Bone marrow (tissue), 2 donors: ENCODE data around the gene THAP10.
"Not testable (repeated sequence)": the region's sequence is repeated elsewhere in the genome, so short reads cannot be mapped to it uniquely, and the experiment has no call there.

ENCODE experiments used
- DNase-seq, 2 donors: peaks; one replicate each; lab custom pipeline; 2025; lab: John Stamatoyannopoulos, UW

The THAP10 gene

DNA sequence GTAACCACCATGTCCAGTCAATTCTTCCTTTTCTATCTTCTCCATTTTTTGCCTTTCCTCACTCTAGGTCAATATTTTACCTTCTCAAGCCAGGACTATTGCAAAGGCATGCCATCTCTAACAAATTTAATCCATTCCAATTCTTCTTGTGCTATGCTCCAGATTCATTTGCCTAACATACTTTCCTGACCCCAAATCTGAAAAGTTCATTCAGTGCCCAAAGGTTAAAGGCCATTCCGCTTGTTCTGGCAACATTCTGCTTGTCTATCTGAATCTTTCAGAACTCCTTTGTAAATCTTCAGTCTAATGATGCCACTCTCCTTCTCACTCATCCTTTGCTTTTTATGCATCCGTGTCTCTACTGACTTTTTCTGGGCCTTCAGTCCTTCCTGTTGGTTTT lies 15.6 kb downstream of the THAP10 start:
- DNase-seq, result no peak

DNA sequence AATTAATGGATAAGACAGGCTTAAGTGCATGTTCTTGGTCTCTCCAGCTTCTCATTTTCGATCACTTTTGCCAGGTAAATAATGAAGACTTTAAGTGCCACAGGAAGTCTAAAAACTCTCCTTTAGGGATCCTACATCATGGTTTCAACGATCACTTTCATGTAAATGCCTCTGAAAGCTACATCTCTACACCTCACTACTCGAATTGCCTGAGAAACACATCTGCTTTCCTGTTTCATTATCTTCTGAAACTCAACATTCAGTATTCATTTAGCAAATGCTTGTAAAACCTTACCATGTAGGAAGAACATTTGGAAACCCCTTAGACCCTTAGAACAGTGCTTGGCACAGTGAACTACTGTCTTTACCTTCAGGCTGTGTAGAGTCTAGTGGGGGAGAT lies 16.2 kb downstream of the THAP10 start:
- DNase-seq, result no peak

DNA sequence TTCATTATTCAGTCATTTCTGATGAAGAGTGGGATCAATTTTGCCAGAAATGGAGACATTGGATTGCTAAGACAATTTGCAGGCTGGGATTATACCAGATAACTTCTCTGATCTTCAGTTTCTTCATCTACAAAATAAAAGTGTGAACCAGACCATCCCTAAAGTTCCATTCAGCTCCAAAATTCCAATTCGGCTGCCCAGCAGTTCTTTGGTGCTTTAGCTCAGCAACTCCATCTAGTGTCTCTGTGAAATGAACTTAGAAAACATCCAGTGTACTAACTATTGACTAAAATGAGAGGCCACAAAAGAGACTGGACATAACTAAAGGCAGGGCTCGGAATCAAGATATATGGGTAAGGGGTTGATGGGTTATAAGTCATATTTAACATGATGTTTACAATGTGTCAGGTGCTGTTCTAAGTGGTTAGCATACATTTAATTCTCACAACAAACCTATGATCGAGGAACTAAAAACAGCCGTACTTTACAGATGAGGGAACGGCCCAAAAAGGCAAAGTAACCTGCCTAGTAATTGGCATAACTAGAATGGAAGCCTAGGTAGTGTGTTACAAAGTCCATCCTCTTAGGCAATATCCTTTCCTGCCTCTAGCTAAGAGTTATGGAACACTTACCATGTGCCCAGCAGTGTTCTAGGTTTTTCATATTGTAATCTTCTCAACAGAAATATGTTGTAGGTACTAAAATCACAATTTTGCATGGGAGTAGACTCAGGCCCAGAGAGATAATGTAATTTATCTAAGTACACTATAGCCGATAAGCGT lies 17.0 kb downstream of the THAP10 start:
- no peak for DNase-seq

DNA sequence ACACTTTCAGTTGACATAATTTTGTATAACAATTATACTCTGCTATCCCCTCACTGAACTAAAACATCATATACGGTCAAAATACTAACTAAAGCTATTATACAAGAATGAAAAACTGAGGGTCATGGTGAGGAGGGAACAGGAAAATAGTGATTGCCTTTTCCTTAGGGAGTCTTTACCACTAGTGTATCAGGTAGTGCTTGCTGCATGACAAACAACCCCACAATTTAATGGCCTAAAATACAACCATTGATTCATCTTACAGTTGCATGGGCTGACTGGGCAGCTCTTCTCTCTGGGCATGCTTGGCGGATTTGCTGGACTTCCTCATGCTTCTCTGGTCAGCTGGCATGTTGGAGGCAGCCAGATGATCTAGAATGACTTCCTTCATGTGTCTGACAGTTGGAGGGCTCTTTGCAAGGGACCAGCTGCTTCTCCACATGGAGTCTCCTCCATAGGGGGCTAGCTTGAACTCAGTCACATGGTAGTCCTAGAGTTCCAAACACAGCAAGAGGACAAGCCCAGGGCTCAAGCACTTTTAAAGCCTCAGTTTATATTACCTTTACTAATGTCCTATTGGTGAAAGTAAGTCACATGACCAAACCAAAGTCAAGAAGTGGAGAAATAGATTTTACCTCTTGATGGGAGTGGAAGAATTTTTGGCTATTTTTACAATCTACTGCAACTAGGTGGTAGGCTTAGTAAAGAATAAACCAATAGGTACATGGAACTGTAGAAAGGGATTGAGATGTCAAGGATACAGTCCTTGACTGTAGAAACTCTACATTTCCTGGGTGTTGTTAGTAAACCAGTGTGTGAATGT lies 18.8 kb downstream of the THAP10 start:
- DNase-seq, result no peak

DNA sequence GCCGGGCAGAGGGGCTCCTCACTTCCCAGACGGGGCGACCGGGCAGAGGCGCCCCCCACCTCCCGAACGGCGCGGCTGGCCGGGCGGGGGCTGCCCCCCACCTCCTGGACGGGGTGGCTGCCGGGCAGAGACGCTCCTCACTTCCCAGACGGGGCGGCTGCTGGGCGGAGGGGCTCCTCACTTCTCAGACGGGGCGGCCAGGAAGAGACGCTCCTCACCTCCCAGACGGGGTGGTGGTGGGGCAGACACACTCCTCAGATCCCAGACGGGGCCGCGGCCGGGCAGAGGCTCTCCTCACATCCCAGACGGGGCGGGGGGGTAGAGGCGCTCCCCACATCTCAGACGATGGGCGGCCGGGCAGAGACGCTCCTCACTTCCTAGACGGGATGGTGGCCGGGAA lies 20.7 kb downstream of the THAP10 start:
- DNase-seq, result not testable (repeated sequence)

DNA sequence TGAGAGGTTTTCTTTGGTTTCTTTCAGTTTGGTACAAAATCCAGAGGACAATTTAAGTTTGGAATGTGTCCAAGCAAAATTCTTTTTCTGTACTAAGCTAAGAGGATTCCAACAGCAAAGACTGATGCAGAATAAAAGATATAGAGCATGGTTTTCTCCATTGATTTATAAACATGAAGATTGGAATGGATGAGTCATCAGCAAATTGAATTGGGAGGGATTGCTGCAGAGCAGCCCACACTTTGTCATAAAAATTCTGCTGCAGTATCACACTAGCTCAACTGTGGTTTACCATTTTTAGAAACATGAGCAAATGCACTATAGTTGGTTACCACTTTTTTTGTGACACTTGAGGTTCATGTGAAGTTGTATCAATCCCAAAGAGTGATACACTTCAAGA lies 22.2 kb downstream of the THAP10 start:
- no peak for DNase-seq

DNA sequence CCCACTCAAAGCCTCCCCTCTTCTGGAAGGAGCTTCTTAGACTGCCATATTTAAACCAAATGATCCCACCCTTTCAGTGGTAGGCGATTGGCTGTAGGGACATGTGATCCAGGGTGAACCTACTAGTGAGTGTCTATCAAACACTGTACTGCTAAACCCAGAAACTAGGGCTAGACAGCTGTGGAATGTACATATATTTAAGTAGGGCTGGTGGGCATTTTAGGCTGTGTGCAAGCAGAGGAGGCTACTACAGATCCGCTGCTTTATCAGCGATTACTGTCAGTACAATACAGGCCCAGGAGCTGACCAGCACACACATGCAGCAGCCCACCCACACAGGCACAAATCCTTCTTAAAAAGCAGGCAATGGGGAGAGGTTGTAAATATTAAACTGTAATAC lies 22.9 kb downstream of the THAP10 start:
- DNase-seq, result no peak

DNA sequence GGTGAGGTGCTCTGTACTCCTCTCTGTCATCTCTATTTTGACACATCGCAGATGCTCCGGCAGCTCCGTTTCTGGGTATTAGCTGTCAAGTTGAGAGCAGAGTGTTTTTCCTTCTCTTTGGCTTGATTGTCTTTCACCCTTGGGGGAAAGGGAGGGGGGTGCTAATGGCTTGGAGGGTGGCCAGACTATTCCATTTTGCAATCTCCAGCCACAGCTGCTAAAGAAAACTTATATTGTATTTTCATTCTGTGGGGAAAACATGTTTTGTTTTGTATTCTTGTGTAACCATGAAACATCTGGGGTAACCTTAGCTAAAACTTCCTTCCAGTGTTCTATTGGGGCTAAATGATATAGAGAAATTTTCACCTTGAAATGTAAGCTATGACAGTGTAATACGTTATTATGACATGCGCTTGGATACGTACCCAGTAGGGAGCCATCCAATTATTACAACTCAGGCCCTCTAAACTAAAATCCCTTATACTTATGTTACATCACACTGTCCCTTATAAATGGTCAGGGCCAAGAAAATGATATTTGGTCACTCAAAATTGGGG lies 24.2 kb downstream of the THAP10 start:
- DNase-seq, result no peak

DNA sequence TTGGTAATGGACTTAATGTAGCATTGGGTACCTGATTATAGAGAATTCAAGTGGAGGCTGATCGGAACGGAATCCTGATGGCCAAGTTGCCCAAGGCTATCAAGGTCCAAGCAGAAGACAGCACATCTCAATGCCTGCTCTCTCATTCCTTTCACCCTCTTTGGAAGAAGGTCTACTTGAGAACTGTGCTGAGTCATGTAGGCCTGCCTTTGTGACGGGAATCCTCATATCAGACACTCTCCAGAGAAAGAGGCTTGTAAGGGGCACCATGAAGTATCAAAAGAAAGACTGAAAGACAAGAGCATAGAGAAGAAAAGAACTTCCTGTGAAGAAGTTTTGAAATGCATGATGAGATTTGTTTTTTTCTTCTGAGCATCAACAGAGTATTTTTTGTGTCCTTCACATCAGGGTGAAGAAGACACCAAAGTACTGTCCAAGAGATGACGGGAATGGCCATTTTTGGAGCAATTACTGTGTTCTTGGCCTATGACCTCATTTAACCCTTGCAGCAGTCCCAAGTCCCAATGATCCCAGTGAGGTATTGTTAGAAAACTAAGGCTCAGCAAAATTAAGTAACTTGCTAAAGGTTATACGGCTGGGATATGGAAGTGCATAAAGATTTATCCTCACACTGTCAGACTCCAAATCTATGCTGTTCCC lies 25.1 kb downstream of the THAP10 start:
- DNase-seq, result no peak

DNA sequence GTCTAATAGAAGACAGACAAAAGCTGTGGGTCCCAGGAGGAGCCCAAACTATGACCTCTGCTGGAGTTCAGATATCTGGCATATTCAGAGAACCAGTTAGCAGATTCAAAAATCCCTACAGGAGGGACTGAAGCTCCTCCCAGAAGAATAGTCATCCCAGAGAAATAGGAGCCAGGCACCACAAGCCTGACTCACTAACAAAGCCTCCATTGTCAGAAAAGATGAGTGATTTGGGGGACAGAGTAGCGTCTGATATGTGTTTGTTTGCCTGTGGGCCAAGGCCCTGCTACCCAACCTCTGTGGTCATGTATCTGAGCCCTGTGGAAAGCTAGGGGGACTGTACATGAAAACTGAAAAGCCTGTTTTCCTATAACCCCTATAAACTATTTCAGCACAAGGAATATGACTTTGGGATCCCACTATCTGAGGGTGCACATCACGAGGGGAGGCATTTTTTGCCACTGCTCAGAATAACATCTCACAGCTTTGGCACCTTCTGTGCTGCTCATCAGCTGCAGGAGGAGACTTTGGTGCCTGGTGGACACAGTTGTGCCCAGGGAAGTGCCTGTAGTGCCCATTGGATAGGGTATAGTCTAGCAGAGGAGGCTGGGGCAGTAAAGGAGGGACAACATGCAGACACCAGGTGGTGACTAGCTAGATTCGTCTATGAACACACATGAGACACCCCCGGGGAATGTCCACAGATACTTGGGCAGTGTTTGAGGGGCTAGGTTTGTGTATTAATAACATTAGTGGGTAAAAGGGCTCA lies 28.6 kb downstream of the THAP10 start:
- DNase-seq, result no peak

DNA sequence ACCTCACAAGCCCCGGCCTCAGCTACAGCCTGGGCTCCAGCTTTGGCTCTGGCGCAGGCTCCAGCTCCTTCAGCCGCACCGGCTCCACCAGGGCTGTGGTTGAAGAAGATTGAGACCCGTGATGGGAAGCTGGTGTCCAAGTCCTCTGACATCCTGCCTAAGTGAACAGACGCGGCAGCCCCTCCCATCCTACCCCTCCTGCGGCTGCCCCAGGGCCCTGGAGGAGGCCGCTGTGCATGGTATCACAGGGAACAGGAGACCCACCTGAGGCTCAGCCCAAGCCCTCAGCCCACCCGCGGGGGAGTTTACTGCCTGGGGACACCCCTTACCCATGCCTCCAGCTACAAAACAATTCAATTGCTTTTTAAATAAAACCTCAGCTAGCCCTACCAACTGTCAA lies 32.2 kb downstream of the THAP10 start:
- DNase-seq, result no peak

DNA sequence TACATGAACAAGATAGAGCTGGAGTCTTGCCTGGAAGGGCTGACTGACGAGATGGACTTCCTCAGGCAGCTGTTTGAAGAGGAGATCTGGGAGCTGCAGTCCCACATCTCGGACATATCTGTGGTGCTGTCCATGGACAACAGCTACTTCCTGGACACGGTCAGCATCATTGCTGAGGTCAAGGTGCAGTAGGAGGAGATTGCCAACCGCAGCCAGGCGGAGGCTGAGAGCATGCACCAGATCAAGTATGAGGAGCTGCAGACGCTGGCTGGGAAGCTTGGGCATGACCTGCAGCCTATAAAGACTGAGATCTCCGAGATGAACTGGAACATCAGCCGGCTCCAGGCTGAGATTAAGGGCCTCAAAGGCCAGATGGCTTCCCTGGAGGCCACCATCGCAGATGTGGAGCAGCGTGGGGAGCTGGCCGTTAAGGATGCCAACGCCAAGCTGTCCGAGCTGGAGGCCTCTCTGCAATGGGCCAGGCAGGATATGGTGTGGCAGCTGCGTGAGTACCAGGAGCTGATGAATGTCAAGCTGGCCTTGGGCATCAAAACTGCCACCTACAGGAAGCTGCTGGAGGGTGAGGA lies 32.8 kb downstream of the THAP10 start:
- no peak for DNase-seq

DNA sequence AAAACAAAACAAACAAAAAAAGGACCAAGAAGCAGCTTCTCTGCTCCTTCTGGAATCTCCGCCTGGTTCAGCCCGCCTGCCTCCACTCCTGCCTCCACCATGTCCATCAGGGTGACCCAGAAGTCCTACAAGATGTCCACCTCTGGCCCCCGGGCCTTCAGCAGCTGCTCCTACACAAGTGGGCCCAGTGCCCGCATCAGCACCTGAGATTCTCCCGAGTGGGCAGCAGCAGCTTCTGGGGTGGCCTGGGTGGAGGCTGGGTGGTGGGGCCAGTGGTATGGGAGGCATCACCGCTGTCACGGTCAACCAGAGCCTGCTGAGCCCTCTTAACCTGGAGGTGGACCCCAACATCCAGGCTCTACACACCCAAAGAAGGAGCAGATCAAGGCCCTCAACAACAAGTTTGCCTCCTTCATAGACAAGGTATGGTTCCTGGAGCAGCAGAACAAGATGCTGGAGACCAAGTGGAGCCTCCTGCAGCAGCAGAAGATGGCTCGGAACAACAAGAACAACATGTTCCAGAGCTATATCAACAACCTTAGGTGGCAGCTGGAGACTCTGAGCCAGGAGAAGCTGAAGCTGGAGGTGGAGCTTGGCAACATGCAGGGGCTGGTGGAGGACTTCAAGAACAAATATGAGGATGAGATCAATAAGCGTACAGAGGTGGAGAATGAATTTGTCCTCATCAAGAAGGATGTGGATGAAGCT lies 33.5 kb downstream of the THAP10 start:
- not testable (repeated sequence) for DNase-seq

DNA sequence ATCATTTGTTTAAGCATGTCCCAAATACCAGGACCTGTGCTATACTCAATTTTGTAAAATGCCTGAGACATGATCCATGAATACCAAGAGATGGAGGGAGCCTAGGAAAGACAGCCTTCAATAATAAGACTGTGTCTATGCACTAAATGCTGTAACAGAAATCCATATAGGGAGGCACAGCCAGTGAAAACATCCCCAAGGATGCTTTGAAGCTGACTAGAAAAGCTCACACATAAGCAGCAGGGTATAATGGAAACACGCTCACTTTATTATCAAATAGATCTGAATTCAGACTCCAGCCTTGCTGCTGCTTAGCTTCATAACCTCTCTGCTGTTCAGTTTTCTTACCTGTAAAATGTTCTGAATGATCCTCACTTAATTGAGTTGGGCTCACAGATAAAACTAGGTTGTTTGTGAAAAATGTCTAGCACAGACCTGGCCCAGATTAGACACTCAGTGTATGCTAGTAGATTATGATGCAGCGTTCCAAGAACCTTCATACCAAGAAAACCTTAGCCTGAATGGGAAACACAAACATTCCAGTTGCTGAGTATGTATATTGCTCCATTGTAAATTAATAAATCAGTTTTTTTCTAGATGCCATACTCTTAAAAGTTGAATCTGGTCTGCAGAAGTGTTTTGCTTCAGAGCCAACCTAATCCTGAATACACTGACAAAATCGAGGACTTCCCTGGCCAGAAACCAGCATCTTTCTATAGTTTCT lies 34.5 kb downstream of the THAP10 start:
- no peak for DNase-seq

DNA sequence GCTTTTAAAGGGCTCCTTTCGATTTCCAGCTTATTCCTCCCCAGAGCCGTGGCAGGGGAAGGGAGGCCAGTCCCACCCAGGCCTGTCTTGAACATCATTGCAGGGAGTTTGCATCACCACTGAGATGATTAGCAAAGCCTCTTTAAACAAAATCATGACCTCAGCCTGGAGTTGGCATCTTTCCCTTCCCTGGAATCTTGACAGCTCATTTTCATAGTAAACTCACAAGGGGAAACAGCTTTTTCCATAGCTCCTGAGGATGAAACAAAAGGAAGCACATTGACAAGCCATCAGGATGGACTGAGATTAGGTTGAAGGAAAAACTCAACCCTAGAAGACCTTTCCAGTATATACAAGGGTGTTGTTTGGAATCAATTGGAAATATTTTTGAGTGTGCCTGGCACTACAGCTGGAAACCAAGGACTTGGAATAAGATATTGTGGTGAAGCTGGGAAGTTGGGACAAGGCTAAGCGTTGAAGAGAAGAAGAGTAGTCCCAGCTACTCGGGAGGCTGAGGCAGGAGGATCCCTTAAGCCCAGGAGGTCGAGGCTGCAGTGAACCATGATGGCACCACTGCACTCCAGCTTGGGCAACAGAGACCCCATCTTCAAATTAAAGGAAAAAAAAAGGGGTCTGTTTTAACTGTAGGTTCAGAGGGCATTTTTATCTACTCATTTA lies 35.2 kb downstream of the THAP10 start:
- DNase-seq, result no peak

DNA sequence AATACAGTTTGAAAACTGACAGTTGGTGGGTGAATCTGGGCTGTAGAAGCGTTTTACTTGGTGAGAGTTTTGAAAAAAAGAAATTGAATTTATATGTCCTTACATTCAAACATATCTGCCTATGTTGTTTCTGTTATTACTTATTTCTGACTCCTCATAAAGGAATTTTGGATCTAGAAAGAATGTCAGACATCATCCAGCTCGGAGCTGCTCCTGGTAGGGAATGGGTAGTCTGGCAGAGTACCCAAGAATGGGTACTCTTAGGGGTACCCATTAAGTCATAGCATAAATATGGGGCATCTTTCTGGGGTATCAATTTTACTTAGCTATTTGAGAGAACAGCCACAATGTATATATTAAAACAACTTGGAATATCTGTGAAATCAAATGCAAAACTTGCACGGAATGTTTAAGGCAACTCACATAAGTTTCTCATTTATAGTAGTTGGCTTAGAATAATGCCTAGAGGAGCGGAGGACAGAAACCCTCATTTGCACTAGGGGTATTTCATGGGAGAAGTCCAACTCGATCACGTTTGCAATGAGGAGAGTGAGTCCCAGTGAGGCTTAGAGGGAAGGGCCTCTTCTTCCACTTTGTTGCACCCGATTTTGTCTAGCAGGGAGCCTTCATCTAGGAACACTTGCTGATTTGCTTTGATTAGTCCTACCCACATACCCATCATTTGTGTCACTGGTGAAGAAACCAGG lies 35.9 kb downstream of the THAP10 start:
- no peak for DNase-seq

DNA sequence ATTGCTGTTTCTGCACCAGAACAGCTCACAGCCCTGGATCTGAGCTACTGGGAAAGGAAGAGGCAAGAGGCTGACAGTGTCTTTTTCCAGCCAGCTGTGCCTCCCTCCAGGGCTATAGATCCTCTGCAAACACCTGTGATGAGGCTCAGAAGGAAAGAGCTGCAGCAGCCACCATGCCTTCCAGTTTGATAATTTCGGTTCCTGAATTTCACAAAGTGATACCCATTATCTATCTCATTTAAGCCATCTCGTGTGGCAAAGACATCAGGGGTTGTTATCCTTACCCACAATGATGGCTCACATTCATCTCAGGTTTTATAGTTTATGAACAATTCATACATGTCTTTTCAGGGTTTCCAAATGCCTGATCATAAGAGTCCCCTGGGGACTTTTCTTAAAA lies 36.5 kb downstream of the THAP10 start:
- no peak for DNase-seq

DNA sequence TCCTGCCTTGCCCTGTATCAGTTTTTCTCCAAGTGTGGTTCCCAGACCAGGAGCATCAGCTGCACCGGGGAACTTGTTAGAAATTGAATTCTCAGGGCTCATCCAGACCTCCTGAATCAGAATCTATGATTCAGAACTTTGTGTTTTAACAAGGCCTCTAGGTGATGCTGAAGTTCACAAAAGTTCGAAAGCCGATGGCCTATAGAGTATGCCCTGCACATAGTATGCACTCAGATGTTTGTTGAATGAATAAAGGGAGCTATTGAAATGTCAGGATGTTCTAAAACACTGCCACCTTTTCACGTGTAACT lies 37.6 kb downstream of the THAP10 start:
- no peak for DNase-seq
